ENCODE data around the gene S1PR1.

DNA sequence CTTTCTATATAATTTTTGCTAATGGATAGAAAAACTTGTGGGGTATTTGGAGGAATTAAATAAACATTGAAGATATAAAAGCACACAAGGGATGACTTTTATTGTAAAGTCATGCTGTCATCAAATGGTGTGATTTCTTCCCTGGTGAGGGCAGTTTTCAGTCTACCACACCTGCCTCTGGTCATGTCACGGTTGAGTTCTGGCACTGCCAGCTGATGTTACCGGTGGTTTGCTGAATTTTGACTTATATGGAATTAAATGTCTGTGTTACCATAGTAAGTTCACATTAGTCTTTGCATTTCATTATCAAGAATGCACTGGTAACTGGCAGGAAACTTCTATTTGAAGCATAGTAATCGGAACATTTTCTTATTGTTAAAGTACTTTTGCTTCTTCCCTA is 13.4 kb downstream of the S1PR1 start:
- TF ChIP-seq CTCF (IDR thresholded peaks at IDR 0.05) (no peak), POLR2A (IDR thresholded peaks at IDR 0.05) (no peak)

All from sigmoid colon (tissue), 3 donors.